Thymus (tissue), 11 donors: ENCODE data around the gene SPINK5. TPM values are rescaled to one million over a fixed set of nuclear protein-coding genes. Genes with fewer than 3 reads are reported as not detected.
"Not testable (repeated sequence)": the region's sequence is repeated elsewhere in the genome, so short reads cannot be mapped to it uniquely, and the experiment has no call there.

Experiments used
- DNase-seq, 9 donors: peaks; one replicate each; pipeline ENCODE4 v3.0.0-alpha.2; 2013; ENCODE audit warnings: low spot score in 9 of 9, low read depth in 6 of 9, missing footprints in 1 of 9
- H3K27ac ChIP-seq, 2 donors: one replicate each; pipeline ENCODE4 v1.5.1; 2013; ENCODE audit warnings: control low read depth in 1 of 2, low read depth in 1 of 2, low read length in 1 of 2, mild to moderate bottlenecking in 1 of 2, moderate library complexity in 1 of 2
- H3K27me3 ChIP-seq, 2 donors: one replicate each; pipeline ENCODE4 v1.5.1; 2013; ENCODE audit warnings: low read length in 1 of 2; ENCODE audit not compliant: control insufficient read depth in 2 of 2, insufficient read depth in 1 of 2
- H3K36me3 ChIP-seq, 2 donors: one replicate each; pipeline ENCODE4 v1.5.1; 2013; ENCODE audit warnings: low read length in 1 of 2, mild to moderate bottlenecking in 1 of 2, moderate library complexity in 1 of 2; ENCODE audit not compliant: control insufficient read depth in 2 of 2, insufficient read depth in 2 of 2
- H3K4me1 ChIP-seq, 2 donors: one replicate each; pipeline ENCODE4 v1.5.1; 2013; ENCODE audit warnings: low read length in 2 of 2; ENCODE audit not compliant: control insufficient read depth in 2 of 2, insufficient read depth in 2 of 2
- H3K4me3 ChIP-seq, 2 donors: one replicate each; pipeline ENCODE4 v1.5.1; 2013; ENCODE audit warnings: low read length in 2 of 2, control low read depth in 1 of 2, mild to moderate bottlenecking in 1 of 2
- H3K9me3 ChIP-seq, 2 donors: one replicate each; pipeline ENCODE4 v1.5.1; 2013; ENCODE audit warnings: low read length in 1 of 2, mild to moderate bottlenecking in 1 of 2; ENCODE audit not compliant: control insufficient read depth in 2 of 2, insufficient read depth in 1 of 2
- WGBS: extraction: QIAGEN DNeasy Blood & Tissue Kit; methylation state at CpG from one replicate; pipeline ENCODE4 v1.1.7; 2013; 5-methylcytosine and 5-hydroxymethylcytosine counted together
- polyA plus RNA-seq: library from polyadenylated mRNA; stranded (reverse); fragments of 200-250 nt; gene quantifications from one replicate; pipeline ENCODE4 v1.2.3, GENCODE V29; 2013
- total RNA-seq: library from RNA; stranded (reverse); fragments of 120-200 nt; gene quantifications from one replicate; pipeline ENCODE4 v1.2.4, GENCODE V29; 2013
- donor health status: healthy.

The SPINK5 gene
- total and polyA plus RNA-seq, 2 donors: 3.4 to 41.6 TPM

GRCh38 chr5:148043705-148044104, 20.1 kb upstream of the SPINK5 start:
- 95% methylated on average over 2 of the region's 2 CpGs for WGBS
- no peak for DNase-seq
- Histone ChIP-seq H3K27ac (no peak overlapping the region), H3K9me3 (no peaks in the 10 kb centered on the region), H3K4me1 (no peaks in the 10 kb centered on the region), H3K27me3 (no peaks in the 10 kb centered on the region), H3K4me3 (no peak overlapping the region), H3K36me3 (no peaks in the 10 kb centered on the region)

- 85% methylated on average over 2 of the region's 2 CpGs for WGBS
- H3K4me1 ChIP-seq, H3K27me3 ChIP-seq, H3K27ac ChIP-seq, H3K4me3 ChIP-seq, H3K9me3 ChIP-seq, H3K36me3 ChIP-seq, DNase-seq: not testable (repeated sequence)
Observed at GRCh38 chr5:148055160-148055559, 8.6 kb upstream of the SPINK5 start.

- no peak overlapping the region for H3K27ac ChIP-seq
- no peak for DNase-seq
- WGBS: 50% methylated on average over 2 of the region's 2 CpGs
- no peak overlapping the region for H3K4me3 ChIP-seq
- peaks cover 0 to 8% of the 10 kb centered on the region in 2 donors for H3K9me3 ChIP-seq
- no peaks in the 10 kb centered on the region for H3K27me3 ChIP-seq
- H3K36me3 ChIP-seq: no peaks in the 10 kb centered on the region
- no peaks in the 10 kb centered on the region for H3K4me1 ChIP-seq
Observed at GRCh38 chr5:148060309-148060708, 3.5 kb upstream of the SPINK5 start.

GRCh38 chr5:148060881-148061280, 2.9 kb upstream of the SPINK5 start:
- Histone ChIP-seq H3K27me3 (no peaks in the 10 kb centered on the region), H3K36me3 (no peaks in the 10 kb centered on the region), H3K4me1 (no peaks in the 10 kb centered on the region), H3K27ac (no peak overlapping the region), H3K4me3 (no peak overlapping the region), H3K9me3 (peaks cover 0 to 6% of the 10 kb centered on the region in 2 donors)
- DNase-seq: no peak

- H3K27ac ChIP-seq: no peak overlapping the region
- H3K36me3 ChIP-seq: no peaks in the 10 kb centered on the region
- no peak for DNase-seq
- no peak overlapping the region for H3K4me3 ChIP-seq
- H3K9me3 ChIP-seq: no peaks in the 10 kb centered on the region
- H3K4me1 ChIP-seq: no peaks in the 10 kb centered on the region
- WGBS: 82% methylated on average over 1 of the region's 1 CpG
- no peaks in the 10 kb centered on the region for H3K27me3 ChIP-seq
Observed at GRCh38 chr5:148070621-148071020, 6.8 kb downstream of the SPINK5 start.

GRCh38 chr5:148072207-148072606, 8.4 kb downstream of the SPINK5 start:
- Histone ChIP-seq H3K4me1 (no peaks in the 10 kb centered on the region), H3K27me3 (no peaks in the 10 kb centered on the region), H3K27ac (no peak overlapping the region), H3K36me3 (no peaks in the 10 kb centered on the region), H3K9me3 (no peaks in the 10 kb centered on the region), H3K4me3 (no peak overlapping the region)
- WGBS: 97% methylated on average over 2 of the region's 2 CpGs
- DNase-seq: no peak

GRCh38 chr5:148075529-148075928, 11.7 kb downstream of the SPINK5 start:
- WGBS: 88% methylated on average over 2 of the region's 2 CpGs
- DNase-seq: no peak
- H3K27me3 ChIP-seq: no peaks in the 10 kb centered on the region

GRCh38 chr5:148083203-148083602, 19.4 kb downstream of the SPINK5 start:
- H3K4me3 ChIP-seq: no peak overlapping the region
- H3K27me3 ChIP-seq: no peaks in the 10 kb centered on the region
- H3K36me3 ChIP-seq: no peaks in the 10 kb centered on the region
- 98% methylated on average over 1 of the region's 1 CpG for WGBS
- H3K27ac ChIP-seq: no peak overlapping the region
- no peak for DNase-seq
- no peaks in the 10 kb centered on the region for H3K4me1 ChIP-seq
- H3K9me3 ChIP-seq: no peaks in the 10 kb centered on the region

More at GRCh38 chr5:148075529-148075928, 11.7 kb downstream of the SPINK5 start:
- Histone ChIP-seq H3K4me1 (no peaks in the 10 kb centered on the region), H3K27ac (no peak overlapping the region), H3K9me3 (no peaks in the 10 kb centered on the region), H3K36me3 (no peaks in the 10 kb centered on the region), H3K4me3 (no peak overlapping the region)

- WGBS: 90% methylated on average over 2 of the region's 2 CpGs
- H3K9me3 ChIP-seq: no peaks in the 10 kb centered on the region
- no peaks in the 10 kb centered on the region for H3K4me1 ChIP-seq
- H3K27me3 ChIP-seq: no peaks in the 10 kb centered on the region
- H3K4me3 ChIP-seq: no peak overlapping the region
- no peak overlapping the region for H3K27ac ChIP-seq
- no peak for DNase-seq
- no peaks in the 10 kb centered on the region for H3K36me3 ChIP-seq
Observed at GRCh38 chr5:148084269-148084668, 20.5 kb downstream of the SPINK5 start.

- Histone ChIP-seq H3K27ac (no peak overlapping the region), H3K36me3 (no peaks in the 10 kb centered on the region), H3K4me3 (no peak overlapping the region), H3K9me3 (no peaks in the 10 kb centered on the region), H3K27me3 (no peaks in the 10 kb centered on the region), H3K4me1 (no peaks in the 10 kb centered on the region)
- DNase-seq: no peak
Observed at GRCh38 chr5:148085310-148085709, 21.5 kb downstream of the SPINK5 start.
